ENCODE measurements around the gene CAPZA1.

GRCh38 chr1:112637254-112638109, 17.9 kb downstream of the CAPZA1 start:
- TF ChIP-seq POLR2A (IDR thresholded peaks at IDR 0.05; ENCODE audit: low read length) (no peak), GATA1 (IDR thresholded peaks at IDR 0.05; ENCODE audit: low read depth, low read length) (no peak)

All from erythroblast (primary cell).